ENCODE measurements around the gene SDC1.

Gene SDC1

DNA sequence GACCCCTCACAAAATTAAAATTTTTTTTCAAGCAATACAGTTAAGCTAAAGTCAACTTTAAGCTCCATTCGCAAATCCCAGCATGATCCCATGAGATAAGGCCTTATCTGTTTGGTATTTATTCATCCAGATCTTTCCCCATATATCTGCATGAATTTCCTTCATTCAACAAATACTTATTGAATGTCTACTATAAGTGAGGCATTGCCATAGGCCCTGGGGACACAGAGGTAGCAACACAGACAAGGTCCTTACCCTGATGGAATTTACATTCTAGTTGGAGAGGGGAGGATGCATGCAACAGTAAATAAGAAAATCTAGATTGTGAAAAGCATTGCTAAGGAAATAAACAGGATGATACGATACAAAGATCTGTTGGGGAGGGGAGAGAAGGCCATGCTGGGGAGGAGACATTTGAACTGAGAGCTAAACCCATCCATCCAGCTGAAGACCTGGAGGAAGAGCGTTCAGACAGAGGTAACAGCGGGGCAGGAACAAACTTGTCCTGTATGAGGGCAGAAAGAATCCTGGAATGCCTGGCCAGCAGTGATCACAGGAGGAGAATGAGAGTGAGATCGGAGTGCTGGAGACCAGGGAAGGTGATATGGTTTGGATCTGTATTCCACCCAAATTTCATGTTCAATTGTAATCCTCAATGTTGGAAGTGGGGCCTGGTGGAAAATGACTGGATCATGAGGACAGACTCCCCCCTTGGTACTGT is 71.6 kb downstream of the SDC1 start:
- H3K4me3 Mint-ChIP-seq = no peak overlapping the region
- H3K27me3 Mint-ChIP-seq = peaks cover 11% of the 10 kb centered on the region
- no peaks in the 10 kb centered on the region for H3K36me3 Mint-ChIP-seq
- H3K27ac Mint-ChIP-seq = no peak overlapping the region
- no peaks in the 10 kb centered on the region for H3K9me3 Mint-ChIP-seq (ENCODE audit: low read depth)
- H3K4me1 Mint-ChIP-seq (ENCODE audit: low read depth) = no peaks in the 10 kb centered on the region

DNA sequence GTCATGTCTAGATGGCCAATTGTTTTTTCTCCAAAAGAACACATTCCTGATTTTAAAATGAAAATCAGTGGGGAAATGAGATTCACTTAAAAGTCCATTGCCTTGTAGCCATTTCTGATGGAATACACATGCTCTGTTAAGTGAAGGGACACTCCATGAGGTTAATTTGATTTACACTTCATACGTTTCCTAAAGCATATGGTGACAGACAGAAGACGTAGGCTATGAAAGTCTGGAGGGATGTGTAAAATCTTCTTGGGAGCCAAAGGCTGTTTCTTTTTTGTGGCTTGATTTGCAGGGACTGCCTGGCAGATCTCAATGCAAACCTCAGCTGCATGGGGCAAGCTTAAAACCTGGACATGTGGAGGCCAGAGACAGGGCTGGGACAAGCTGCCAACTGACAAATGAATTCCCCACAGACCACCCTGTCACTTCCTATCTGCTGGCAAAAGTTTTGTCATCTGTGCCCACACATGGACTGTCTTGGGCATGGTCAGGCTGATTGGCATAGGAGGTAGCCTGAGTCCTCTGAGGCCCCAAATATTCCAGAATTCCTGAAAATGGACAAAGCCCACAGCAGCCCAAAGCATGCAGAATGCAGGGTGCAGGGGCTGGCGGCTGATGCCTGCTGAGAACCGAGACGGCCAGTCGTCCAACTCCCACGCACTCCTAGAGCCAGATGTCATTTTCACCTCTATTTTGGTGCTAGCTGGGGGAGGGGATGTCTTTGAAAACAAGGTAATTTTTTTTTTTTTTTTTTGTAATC is 73.9 kb downstream of the SDC1 start:
- Mint-ChIP-seq H3K36me3 (no peaks in the 10 kb centered on the region), H3K27me3 (peaks cover 15% of the 10 kb centered on the region), H3K27ac (no peak overlapping the region), H3K4me1 (ENCODE audit: low read depth) (no peaks in the 10 kb centered on the region), H3K9me3 (ENCODE audit: low read depth) (no peaks in the 10 kb centered on the region), H3K4me3 (no peak overlapping the region)
